Stimulated activated CD4-positive, alpha-beta T cell treated with anti-CD3 and anti-CD28 coated beads, Interleukin-12 subunit alpha, Interleukin-12 subunit beta, amount 100 ng/mL, for 48 hours (primary cell): ENCODE results near the gene NXT1.

ENCODE experiments used
- DNase-seq, 3 donors: peaks; one replicate each; pipeline ENCODE4 v3.0.0-alpha.2; 2020; ENCODE audit warnings: low read depth in 2 of 3, low spot score in 1 of 3

NXT1 gene

GRCh38 chr20:23358923-23359593 lies 8.5 kb downstream of the NXT1 start:
- DNase-seq, result no peak

- no peak for DNase-seq
Measured at GRCh38 chr20:23360531-23360930, 9.9 kb downstream of the NXT1 start.

DNA sequence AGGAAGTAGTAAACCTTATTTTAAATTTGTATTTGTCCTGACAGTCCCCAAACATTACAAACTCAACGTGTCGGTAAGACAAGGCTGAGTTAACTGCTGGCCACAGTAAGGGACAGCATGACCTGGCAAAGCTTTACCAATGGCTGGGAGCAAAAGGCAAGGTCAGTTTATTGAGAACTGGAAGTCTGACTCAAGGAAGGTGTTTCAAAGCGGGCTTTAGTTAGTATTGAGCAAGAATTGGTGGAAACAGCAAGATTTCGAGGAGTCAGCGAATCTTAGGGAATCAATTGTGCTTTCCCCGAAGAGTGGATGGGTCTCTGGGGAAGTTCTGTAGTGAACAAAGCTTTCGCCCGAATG lies 10.5 kb downstream of the NXT1 start:
- DNase-seq, result no peak

DNA sequence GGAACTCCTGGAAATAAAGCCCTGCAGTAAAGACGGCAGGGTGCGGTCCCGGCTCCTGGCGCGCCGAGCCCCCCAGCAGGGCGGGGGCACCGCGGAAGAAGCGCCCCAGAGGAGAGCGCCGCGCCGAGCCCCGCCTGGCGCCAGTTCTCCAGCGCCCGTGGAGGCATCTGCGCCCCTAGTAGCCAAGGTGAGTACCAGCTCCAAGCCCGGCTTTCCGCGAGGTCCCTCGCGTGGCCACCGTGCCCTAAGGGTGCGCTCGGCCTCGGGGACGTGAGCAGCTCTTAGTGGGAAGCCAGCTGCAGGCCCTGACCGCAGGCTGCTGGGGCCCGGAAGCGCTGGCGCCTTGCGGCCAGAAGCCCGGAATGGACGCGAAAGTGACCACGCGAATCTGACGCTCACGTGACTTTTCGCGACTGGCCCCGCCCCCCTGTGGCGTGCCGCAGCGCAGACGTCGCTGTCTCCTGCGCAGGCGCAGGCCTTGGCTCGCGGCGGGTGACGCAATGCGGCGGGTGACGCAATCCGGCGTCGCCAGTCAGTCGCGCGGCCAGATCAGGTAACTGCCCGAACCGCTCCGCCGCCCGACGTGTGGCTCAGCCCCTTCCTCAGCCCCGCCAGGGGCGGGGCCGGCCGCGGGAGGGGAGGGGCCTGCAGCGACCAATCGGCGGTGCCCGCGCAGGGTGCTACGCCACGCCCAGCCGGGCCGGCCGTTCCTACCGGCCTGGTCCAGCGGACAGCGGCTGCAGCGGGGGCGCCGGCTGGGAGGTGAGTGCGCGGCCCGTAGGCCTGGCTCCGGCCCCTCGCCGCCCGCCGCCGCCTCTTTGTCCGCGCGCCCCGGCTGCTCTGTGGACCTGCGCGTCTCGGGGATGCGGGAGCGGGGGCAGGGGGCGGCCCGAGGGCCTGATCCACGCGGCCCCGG lies 11.1 kb downstream of the NXT1 start, which contains the start of gene GZF1:
Gene GZF1, plus strand, starts transcription at position 707 of the 916 bp plus-strand sequence. CDS start 2,202 bp downstream, outside the sequence.
- peak; percentile 95 to 97 (median 96) for DNase-seq

DNA sequence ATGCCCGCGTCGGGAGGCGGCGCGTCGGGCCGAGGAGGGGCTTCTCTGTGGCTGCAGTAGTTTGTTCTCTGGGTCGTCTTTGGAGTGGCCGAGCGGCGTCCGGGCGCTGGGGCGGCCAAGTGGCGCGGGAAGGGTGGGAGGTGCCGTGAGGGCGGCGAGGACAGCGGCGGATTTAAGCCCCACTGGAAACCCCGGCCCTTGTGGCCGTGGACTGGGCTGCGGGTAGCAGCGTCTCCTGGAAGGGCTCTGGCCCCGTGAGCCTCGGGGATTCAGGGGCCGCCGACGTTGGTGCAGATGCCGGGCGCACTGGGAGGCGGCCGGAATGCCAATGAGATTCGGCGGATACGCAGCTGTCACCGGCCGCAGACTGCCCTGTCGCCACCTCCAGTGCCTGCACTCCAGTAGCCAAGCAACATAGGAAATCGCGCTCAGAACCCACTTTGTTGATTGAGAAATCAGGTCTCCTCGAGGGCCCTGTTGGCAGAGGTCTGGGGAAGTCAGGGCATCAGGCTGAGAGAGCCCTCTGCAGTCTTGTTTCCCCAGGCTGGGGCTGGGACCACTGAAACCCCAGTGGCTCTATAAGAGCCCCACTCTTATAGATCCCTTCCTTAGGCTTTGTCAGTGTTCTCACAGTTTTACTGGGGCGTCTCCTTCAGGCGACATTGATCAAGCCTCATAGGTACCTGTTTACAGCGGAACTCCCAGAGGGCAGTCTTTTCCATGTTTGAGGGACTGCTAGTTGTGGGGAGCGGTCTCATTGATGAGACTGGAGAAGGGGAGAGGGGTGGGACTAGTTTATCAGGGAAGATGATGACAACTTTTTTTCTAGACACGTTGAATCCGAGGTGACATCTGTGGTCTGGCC lies 12.0 kb downstream of the NXT1 start:
- DNase-seq, result no peak

DNA sequence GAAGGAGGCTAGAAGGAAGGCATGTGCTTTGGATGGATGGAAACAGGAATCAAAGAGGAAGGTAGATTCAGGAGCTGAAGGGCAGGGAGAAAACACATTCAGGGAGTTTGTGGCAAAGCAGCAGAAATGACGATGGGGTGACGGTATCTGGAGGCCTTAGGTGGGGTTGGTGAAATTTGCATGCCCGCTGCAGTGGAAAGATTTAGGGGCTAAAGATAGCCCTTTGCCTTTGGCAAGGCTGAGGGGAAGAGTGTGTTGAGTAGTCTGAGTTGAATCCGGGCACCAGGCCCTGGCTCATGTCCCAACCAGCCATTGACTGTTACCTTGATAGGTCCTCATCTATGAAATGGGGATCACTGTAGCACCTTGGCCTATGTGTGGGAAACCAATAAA lies 12.7 kb downstream of the NXT1 start:
- no peak for DNase-seq

- DNase-seq, result no peak
Measured at GRCh38 chr20:23365390-23366165, 15.0 kb downstream of the NXT1 start.

DNA sequence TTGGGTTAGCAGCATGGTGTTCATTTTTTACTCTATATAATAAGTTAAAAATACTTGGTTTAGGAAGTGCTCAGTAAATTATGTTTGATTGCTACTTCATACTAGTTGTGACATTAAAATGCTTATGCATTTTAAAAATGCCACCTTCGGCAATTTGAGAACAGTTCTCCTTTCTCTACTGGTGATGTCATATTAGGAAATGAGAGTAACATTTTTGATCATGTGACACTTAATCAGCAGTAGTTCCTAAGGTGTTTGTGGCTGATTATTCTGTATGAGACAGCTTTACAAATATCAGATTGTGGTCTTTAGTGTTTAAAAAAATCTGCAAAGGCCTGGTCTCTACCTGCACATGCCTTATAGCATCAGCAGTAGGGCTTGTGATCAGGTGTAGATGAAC lies 15.8 kb downstream of the NXT1 start:
- DNase-seq, result no peak

DNA sequence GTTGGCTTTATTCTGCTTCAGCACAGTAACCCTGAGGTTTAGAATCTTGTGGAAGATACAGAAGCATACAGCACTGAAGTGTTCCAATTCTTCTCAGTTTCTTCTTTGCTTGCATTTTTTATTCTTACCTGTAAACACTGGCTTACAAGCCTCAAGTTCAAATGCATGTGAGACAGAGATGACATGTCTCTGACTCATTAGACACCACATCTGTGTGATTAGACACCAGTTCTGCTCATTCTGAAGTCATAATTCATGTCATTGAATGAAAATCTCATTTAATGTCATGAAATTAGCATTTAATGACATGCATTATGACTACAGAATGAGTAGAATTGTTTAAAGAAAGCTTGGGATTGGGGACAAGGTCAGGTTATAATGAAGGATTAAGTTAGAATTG lies 17.2 kb downstream of the NXT1 start:
- no peak for DNase-seq

GRCh38 chr20:23368316-23369071 lies 17.9 kb downstream of the NXT1 start:
- DNase-seq, result no peak

GRCh38 chr20:23369072-23369823 lies 18.7 kb downstream of the NXT1 start:
- no peak for DNase-seq

GRCh38 chr20:23370274-23370673 lies 19.7 kb downstream of the NXT1 start:
- no peak for DNase-seq

DNA sequence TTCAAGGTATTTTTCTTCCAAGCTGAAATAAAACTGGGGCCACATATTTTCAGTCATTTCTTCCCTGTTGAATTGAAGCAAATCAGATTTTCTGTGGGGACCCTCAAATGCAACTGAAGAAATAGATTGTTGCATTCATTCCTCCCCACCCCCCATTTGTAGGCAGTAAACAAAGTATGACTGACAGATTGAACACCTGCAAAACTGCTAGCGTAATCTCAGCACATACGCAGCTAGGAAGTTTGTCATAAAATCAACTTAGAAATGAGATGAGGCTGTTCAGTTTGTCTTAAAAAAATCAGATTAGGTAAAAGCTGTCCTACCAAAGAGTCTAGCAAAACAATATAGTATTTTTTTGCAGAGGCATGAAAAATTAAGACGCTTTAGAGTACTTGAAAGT lies 20.3 kb downstream of the NXT1 start:
- no peak for DNase-seq

GRCh38 chr20:23371496-23371895 lies 20.9 kb downstream of the NXT1 start:
- DNase-seq, result no peak

DNA sequence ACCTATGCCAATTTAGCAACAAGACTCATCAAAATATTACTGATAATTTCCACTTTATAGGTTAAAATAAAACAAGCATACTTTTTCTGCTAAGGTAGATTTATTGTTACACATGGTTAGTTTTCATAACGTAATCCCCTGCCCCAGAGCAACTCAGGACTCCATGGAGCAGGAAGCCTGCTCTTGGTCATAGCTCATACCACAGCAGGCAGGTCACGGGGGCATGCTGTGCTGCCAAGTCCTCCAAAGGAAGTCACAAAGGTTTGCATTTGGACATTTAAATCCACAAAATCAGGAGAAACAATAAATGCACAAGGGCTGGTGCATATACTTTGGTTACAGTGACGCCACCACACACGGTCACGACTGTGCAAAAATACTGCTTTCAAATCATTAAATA lies 23.9 kb downstream of the NXT1 start:
- DNase-seq, result no peak

DNA sequence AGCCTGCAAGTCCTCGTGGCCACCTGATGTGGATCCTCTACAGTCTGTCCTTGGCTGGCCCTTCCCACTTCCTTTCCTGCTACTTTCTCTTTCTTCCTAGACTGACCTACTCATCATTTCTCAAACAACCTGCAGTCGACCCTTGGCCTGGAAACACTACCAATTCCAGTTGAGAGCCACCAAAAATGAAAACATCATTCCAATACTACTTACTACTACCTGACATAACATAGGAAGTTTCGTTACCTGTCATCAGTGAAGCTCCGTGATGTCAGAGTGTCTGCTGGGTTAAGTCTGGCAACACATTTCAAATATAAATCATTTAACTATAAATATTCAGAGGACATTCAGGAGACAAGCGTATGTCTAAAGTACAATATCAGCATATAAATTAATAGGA lies 25.2 kb downstream of the NXT1 start:
- DNase-seq, result no peak

DNA sequence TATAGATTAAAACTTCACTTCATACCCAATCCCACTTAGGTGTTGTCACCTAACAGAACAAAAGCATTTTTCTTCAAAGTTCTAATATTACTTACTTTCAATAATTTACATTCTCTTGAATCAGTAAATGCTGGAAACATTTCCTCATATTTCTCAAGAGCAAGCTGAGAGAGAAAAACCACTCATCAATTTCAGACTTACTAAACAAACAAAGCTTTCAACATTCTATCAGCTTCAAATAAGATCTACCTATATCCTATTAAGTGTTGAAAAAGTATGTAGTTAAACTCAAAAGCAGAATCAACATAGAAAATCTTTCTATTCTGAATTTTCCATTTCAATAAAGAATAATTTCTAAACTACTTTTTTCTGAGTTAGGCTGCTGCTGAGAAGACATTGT lies 29.2 kb downstream of the NXT1 start:
- DNase-seq, result no peak

DNA sequence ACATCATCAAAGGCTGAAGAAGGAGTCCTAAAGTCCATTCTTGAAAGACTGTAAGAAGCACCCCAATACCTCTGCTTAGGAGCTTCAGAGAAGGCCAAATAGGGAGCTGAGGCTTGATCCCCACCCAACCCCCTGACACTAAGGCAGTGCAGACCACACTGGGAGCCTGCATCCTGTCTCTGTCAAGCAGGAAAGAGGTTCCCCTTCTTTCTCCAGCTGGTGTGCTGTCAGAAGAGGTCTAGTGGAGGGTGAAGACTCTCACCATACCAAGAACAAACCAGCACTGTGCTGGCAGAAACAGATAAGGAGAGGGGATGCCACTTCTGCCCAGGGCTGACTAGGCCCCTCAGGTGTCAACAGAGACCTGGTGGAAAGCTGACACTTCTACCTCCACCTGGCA lies 31.3 kb downstream of the NXT1 start:
- no peak for DNase-seq
